HG03045 (cell line): ENCODE data around the gene COL9A3.

Experiments
- ATAC-seq: cut with Tn5 transposase; IDR thresholded peaks from one replicate; pipeline ENCODE4 v1.9.1; 2021; ENCODE audit warnings: mild to moderate bottlenecking, moderate library complexity; ENCODE audit not compliant: unreplicated experiment

Gene COL9A3

GRCh38 chr20:62809530-62810428, 7.1 kb upstream of the COL9A3 start:
- no peak for ATAC-seq

DNA sequence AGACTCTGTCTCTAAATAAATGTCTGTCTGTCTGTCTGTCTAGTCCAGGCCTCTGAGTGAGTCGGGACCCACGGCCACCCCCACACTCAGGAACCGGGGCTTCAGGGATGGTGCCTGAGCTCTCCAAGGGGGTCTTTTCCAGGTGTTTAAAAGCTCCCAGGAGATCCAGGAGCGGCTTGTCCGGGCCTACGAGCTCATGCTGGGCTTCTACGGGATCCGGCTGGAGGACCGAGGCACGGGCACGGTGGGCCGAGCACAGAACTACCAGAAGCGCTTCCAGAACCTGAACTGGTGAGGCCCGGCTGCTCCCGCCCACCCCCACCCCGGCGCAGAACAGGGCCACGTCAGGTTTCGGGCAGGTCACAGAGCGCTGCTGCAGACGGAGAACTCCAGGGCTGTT, 5.5 kb upstream of the COL9A3 start:
- ATAC-seq, result no peak

- ATAC-seq, result no peak
Measured at GRCh38 chr20:62811720-62812119, 5.1 kb upstream of the COL9A3 start.

GRCh38 chr20:62812181-62812906, 4.5 kb upstream of the COL9A3 start:
- no peak for ATAC-seq

- ATAC-seq, result no peak
Measured at GRCh38 chr20:62812907-62813200, 4.0 kb upstream of the COL9A3 start.

DNA sequence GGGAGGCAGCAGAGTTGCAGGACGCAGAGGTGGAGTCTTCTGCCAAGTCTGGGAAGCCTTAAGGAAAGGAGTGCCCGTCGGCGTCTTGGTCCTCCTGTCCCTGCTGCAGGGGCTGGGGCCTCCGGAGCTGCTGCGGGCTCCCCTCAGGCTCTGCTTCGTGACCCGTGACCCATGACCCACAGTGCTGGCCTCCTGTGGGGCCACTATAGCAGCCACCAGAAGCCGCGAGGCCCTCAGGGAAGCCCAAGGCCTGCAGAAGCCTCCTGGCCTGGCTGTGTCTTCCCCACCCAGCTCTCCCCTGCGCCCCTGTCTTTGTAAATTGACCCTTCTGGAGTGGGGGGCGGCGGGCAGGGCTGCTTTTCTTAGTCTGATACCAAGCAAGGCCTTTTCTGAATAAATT, 3.3 kb upstream of the COL9A3 start:
- ATAC-seq, result no peak

DNA sequence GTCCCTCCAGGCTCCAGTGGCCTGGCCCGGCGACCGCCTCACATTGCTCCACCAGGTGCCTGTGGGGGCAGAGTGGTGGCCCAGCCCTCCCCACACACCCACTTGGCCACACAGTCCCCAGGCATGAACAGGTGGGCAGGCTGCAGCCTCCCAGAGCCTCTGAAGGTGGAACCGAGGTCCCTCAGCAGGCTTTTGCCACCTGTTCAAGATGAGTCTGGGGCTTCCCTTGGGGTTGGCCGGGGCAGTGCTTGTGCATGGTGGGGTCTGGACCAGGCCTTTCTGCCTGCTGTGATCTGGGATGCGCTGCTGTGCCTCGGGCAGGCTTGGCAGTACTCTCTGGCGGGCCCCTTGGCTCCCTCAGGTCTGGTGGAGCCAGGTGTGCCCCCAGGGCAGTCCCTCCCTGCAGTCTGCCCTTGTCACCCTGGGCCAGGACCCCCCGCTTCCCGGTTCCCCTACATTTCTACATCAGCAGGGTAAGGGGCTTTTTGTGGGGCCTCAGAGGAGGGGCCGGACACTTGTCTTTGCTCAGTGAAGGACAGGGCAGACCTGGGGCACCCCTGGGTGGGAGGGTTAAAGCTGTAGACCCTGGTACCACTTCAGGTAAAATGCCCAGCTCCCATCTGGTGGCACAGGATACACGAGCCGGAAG, 2.7 kb upstream of the COL9A3 start:
- ATAC-seq, result no peak

DNA sequence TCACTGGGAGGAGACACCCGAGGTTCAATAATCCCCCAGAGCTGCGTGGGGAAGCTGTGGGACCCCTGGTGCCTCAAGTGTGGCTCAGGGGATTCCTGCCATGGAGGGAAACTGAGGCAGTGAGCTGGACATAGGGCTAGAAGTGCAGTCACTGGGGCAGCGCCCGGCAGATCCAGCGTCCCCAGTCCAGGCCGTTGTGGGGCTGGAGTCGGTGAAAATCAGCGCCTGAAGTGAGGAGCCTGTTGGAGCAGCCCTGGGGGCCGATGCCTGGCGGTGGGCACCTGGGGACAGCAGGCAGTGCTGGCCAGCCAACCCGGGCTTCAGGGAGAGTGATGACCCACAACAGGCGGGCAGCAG, 2.2 kb upstream of the COL9A3 start:
- no peak for ATAC-seq

DNA sequence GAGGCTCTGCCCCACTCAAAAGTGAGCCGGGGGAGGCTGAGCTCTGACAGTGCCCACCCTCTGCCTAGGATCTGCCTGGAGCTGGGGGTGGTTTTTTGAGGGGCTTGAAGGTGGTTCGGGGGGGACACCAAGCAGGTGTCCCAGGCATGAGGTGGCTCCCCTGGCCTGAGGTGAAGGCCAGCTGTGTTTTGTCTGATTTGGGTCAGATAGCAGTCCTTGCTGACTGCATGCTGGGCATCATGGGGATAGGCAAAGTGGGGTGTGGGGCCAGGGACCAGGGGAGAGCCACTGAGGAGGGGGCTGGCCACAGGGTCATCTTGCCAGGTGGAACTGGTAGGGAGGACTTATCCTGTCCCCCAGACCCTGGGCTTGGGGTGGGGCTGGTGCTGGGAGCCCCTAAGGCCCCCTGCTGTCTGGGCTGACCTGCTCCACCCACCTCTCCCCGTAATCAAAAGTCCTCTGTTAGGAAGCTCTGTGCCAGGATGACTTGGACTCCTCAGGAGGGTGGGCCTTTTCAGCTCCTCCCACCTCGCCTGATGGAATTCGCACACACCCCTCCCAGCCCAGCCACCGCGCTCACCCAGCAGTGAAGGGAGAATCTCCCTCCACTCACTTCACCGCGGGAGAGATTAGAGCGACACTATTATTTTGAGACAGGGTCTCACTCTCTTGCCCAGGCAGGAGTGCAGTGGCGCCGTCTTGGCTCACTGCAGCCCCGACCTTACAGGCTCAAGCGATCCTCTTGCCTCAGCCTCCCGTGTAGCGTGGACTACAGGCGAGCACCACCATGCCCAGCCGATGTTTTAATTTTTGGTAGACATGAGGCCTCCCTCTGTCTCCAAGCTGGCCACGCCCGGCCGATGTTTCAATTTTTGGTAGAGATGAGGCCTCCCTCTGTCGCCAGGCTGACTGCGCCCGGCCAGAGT, 1.5 kb upstream of the COL9A3 start:
- ATAC-seq, result no peak

DNA sequence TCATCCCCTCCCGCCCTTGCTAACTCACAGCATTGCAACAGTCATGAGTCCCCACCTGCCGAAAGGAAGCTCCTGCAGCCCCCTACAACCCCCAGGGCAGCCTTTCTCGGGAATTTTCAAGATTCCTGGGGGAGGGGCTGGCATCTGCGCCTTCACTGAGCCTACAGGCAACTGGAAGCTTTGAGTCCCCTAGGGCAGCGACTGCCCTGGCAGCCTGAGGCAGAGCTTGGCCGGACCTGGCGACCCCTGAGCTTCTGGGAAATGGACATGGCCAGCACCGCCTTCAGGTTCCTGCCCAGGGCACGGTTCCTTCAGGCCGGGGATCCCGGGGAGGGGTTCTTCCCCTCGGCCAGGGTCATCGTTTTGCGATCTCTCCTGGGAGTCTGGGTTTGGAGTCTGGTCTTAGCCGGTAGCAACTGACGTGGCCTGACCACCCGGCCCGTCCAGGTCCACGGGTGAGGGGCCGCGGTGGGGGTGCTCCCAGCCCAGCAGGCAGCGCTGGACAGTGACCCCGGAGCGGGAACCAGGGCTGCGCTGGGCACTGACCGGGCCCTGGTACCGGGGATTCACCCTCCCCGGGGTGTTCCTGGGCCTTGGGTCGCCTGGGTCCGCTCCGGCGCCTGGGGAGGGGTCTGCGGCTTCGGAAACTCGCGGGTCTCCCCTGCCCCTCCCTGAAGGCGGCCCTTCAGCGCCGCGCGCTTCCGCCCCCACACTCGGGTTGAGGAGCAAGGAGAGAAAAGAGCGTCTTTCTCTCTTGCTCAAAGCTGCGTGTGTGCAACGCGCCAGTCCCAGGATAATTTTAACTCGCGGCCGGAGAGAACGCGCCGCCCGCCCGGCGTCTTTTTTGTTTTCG, 593 bp upstream of the COL9A3 start:
- no peak for ATAC-seq

GRCh38 chr20:62817975-62818591, 1.2 kb downstream of the COL9A3 start:
- no peak for ATAC-seq

DNA sequence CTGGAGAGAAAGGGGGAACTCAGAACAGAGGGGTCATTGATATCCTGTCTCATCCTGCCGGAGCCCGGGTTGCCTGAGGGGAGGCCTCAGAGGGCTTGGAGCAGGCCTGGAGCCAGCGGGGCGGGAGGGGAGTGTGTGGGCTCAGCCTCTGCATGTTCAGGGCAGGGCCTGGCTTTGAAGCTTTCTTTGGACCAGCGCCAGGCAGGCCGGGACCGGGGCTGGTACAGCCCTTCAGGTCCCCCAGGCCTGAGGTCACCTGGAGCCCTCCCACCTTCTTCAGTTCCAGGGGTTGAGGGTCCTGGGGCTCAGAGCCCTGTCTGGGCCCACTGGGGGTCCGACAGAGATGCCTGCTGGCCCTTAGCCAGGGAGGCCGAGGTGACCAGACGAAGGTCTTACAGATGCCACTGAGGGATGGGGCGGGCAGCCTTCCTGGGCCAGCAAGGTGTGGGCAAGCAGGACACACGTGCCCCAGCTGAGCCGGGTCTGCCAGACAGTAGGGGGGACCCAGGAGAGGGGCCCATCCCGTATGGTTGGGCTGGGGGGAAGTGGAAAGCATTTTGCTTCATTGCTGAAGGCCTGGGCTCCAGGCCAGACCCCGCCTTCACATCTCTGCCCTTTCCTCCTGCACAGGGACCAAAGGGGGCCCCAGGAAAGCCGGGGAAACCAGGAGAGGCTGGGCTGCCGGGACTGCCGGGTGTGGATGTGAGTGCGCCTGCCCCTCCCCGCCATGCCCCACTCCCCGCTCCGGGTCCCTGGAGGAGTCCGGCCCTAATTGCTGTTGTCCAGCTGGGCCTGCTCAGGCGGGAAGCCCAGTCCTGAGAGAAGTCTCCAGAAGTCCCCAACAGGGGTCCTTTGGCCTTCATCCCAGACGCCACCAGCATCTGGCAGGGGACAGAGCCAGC, 2.0 kb downstream of the COL9A3 start:
- no peak for ATAC-seq

DNA sequence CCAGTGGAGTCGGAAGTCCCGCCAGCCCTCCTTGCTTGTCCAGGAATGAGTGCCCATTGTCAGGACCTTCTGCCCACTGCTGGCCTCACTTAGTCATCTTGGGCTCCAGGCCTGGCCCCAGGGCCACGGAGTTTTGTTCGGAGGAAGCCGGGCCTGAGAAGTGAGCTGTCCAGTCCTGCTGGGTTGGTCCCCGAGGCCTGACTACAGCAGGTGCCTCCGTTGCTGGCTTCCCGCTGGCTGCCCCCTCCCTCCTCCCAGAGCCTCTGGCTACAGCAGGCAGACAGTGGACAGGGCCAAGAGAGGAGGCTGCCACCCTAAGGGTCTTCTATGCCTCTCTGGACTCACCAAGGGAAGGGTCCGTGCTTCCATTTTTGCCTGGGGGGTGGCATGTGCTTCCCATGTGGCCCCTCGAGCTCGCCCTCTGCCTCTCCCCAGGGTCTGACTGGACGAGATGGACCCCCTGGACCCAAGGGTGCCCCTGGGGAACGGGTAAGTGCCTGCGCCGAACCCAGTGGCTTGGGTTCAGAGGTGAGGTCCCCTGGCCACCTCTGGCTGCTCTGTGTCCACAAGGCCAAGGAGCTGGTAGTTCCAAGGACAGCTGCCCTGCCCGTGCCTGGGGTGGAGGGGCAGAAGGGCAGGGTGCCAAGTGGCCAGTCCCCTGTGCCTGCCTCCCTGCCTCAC, 2.8 kb downstream of the COL9A3 start:
- no peak for ATAC-seq

- ATAC-seq, result no peak
Measured at GRCh38 chr20:62820208-62820961, 3.5 kb downstream of the COL9A3 start.

DNA sequence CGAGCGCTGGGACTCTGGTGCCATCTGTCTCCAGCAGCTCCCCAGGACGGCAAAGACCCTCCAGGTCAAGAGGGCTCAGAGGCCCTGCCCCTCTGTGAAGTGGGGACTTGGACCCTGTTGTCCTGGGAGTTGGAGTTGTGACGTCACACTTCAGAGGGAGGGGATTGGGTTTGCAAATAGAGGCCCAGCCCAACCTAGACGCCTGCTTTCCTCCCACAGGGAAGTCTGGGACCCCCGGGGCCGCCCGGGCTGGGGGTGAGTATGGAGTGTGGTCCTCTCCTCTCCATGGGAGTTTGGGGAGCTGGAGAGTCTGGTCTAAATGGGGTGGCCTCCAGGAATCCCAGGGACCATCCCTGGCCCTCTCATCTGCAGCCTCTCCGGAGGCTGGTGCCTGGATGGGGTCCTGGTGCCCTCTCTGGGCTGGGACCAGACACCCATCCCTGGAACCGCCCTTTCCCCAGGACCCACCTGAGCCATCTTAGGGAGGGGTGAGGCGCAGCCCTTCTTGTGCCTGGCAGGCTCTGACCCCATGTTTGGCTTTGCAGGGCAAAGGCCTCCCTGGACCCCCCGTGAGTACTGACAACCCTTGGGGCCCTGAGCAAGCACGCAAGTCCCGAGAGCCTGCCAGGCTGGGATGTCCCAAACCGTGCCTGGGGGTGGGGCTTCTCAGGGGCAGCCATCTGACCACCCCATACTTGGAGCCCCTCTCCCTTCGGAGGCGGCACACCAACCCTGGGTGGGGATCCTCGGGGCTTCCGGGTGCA, 4.3 kb downstream of the COL9A3 start:
- no peak for ATAC-seq

DNA sequence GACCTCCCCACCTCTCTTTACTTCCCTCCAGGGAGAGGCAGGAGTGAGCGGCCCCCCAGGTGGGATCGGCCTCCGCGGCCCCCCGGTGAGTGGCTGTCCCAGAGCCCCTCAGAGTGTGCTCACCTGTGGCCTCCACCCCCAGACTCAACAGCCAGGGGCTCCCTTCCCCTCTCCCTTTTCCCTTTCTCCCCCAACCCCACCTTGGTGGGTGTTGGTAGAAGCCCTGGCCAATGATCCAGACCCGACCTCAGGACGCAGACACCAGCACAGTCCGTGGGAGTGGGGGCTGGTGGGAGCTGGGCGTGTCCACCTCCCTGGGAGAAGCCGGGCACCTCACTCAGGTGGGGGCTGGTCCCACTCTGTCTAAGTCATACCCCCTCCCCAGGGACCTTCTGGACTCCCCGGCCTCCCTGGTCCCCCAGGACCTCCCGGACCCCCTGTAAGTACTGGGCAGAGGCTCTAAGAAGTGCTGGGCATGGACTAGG, 4.9 kb downstream of the COL9A3 start:
- ATAC-seq, result no peak
